Small intestine (tissue), 7 donors: Measurements from ENCODE around the gene NLE1. TPM values are rescaled to one million over a fixed set of nuclear protein-coding genes. Genes with fewer than 3 reads are reported as not detected.
"Not testable (repeated sequence)": the region's sequence is repeated elsewhere in the genome, so short reads cannot be mapped to it uniquely, and the experiment has no call there.

ENCODE experiments used
- DNase-seq, 2 donors: peaks; one replicate each; pipeline versions ENCODE4 v3.0.0 to v3.0.0-alpha.2; 2013
- FAIRE-seq: peaks from 2 replicates; lab custom pipeline; 2012; peaks lifted over from hg19 to GRCh38; lab: Jason Lieb, UNC
- H3K27ac ChIP-seq, 3 donors: one replicate each; pipeline ENCODE4 v1.5.1; 2013; ENCODE audit warnings: low read length in 2 of 3, mild to moderate bottlenecking in 2 of 3, control low read depth in 1 of 3, inconsistent platforms in 1 of 3, low read depth in 1 of 3, moderate library complexity in 1 of 3
- H3K27me3 ChIP-seq, 3 donors: one replicate each; pipeline ENCODE4 v1.6.1; 2013; ENCODE audit warnings: low read length in 3 of 3, inconsistent platforms in 1 of 3; ENCODE audit not compliant: control insufficient read depth in 3 of 3, insufficient read depth in 3 of 3
- H3K36me3 ChIP-seq, 3 donors: one replicate each; pipeline ENCODE4 v1.6.1; 2013; ENCODE audit warnings: low read length in 3 of 3, inconsistent platforms in 1 of 3, low read depth in 1 of 3, mild to moderate bottlenecking in 1 of 3, moderate library complexity in 1 of 3; ENCODE audit not compliant: control insufficient read depth in 3 of 3, insufficient read depth in 2 of 3
- H3K4me1 ChIP-seq, 3 donors: one replicate each; pipeline ENCODE4 v1.6.1; 2013; ENCODE audit warnings: low read length in 2 of 3, inconsistent platforms in 1 of 3, low read depth in 1 of 3, mild to moderate bottlenecking in 1 of 3, moderate library complexity in 1 of 3; ENCODE audit not compliant: control insufficient read depth in 3 of 3, insufficient read depth in 2 of 3
- H3K4me3 ChIP-seq, 3 donors: one replicate each; pipeline ENCODE4 v1.5.1; 2013; ENCODE audit warnings: low read length in 3 of 3, control low read depth in 1 of 3, inconsistent platforms in 1 of 3, low read depth in 1 of 3, mild to moderate bottlenecking in 1 of 3, moderate library complexity in 1 of 3
- H3K9me3 ChIP-seq, 2 donors: one replicate each; pipeline ENCODE4 v1.6.1; 2013; ENCODE audit warnings: low read depth in 1 of 2, low read length in 1 of 2; ENCODE audit not compliant: control insufficient read depth in 2 of 2, insufficient read depth in 1 of 2
- WGBS, 3 donors: extraction: QIAGEN DNeasy Blood & Tissue Kit; methylation state at CpG; one replicate each; pipeline ENCODE4 v1.1.7; 2013; 5-methylcytosine and 5-hydroxymethylcytosine counted together
- polyA plus RNA-seq, 4 donors: library from polyadenylated mRNA; stranded (reverse) in 3 of 4; unstranded in 1 of 4; fragments of 200-250 nt in 3 of 4; fragments of 120-200 nt in 1 of 4; gene quantifications; one replicate each; pipeline versions ENCODE4 v1.2.1 to v1.2.3, GENCODE V29; 2013
- donor health status: healthy with polysubstance abuse.
- donor health status: control.
- donor health status: control.
- donor health status: Bipolar disorder and iron deficiency.
- donor health status: healthy.

NLE1 gene
- polyA plus RNA-seq, 4 donors: 1.8 to 13.9 (median 7.5) TPM

DNA sequence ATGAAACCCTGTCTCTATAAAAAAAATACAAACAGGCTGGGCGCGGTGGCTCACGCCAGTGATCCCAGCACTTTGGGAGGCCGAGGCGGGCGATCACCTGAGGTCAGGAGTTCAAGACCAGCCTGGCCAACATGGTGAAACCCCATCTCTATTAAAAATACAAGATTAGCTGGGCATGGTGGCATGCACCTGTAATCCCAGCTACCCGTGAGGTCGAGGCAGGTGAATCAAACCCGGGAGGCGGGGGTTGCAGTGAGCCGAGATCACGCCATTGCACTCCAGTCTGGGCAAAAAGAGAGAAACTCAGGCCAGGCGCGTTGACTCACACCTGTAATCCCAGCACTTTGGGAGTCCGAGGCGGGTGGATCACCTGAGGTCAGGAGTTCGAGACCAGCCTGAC, 31.3 kb downstream of the NLE1 start:
- not testable (repeated sequence) for H3K4me3 ChIP-seq, DNase-seq, H3K9me3 ChIP-seq, FAIRE-seq, H3K27me3 ChIP-seq, H3K4me1 ChIP-seq, H3K27ac ChIP-seq
- WGBS, 3 donors: 96 to 98% (median 97%) methylated on average over 17 of the region's 17 CpGs
- H3K36me3 ChIP-seq: peaks cover 0 to 12% (median 0%) of the 10 kb centered on the region in 3 donors

- no peaks in the 10 kb centered on the region for H3K27me3 ChIP-seq
- WGBS, 3 donors: 94 to 96% (median 94%) methylated on average over 5 of the region's 5 CpGs
- H3K9me3 ChIP-seq: no peaks in the 10 kb centered on the region
- DNase-seq: no peak
- no peaks in the 10 kb centered on the region for H3K4me1 ChIP-seq
- no peak for FAIRE-seq
- H3K27ac ChIP-seq: no peak overlapping the region
- no peak overlapping the region for H3K4me3 ChIP-seq
- H3K36me3 ChIP-seq: peaks cover 4 to 37% (median 10%) of the 10 kb centered on the region in 3 donors
Measured at GRCh38 chr17:35104844-35105450, 37.2 kb downstream of the NLE1 start.

DNA sequence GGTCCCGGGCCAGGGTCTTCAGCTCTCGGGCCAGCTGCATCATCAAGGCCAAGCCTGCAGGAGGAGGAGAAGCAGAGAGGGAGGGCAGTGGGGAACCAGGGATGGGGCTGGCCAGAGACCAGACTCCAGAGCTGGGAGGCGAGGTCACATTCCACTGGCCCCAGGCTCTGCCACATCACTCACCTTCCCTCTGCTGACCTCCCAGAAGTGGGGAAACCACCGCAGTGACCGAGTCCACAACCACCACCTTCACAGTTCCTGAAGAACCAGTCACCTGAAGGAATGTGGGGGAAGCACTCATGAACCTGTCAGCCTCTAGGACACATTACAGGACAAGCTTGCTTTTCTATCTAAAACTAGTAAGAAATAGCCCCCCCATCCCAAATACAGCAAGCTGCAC, 38.8 kb downstream of the NLE1 start:
- 95 to 98% (median 97%) methylated on average over 5 of the region's 5 CpGs for WGBS, 3 donors
- peaks cover 4 to 41% (median 14%) of the 10 kb centered on the region in 3 donors for H3K36me3 ChIP-seq
- no peak for FAIRE-seq

DNA sequence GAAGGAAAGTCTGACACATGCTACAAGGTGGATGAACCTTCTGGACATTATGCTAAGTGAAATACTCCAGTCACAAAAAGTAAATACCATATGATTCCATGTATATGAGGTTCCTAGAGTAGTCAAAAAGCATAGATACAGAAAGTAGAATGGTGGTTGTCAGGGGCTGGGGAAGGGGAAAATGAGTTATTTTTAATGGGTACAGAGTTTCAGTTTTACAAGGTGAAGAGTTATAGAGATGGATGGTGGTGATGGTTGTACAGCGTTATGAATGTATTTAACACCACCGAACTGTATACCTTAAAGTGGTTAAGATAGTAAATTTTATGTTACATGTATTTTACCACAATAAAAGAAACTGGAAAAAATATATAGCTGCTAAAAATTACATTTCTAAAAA, 40.4 kb downstream of the NLE1 start:
- H3K9me3 ChIP-seq: no peaks in the 10 kb centered on the region
- FAIRE-seq (no peak), DNase-seq (no peak)
- no peak overlapping the region for H3K27ac ChIP-seq
- H3K4me3 ChIP-seq: no peak overlapping the region
- WGBS, 3 donors: 72 to 89% (median 78%) methylated on average over 2 of the region's 2 CpGs
- peaks cover 4 to 39% (median 14%) of the 10 kb centered on the region in 3 donors for H3K36me3 ChIP-seq
- H3K27me3 ChIP-seq: no peaks in the 10 kb centered on the region
- H3K4me1 ChIP-seq: no peaks in the 10 kb centered on the region

More for the DNA sequence above, 38.8 kb downstream of the NLE1 start:
- H3K9me3 ChIP-seq: no peaks in the 10 kb centered on the region
- no peak overlapping the region for H3K27ac ChIP-seq
- DNase-seq: no peak
- H3K4me3 ChIP-seq: no peak overlapping the region
- no peaks in the 10 kb centered on the region for H3K27me3 ChIP-seq
- no peaks in the 10 kb centered on the region for H3K4me1 ChIP-seq

GRCh38 chr17:35101036-35101435, 41.1 kb downstream of the NLE1 start:
- Histone ChIP-seq H3K27ac (no peak overlapping the region), H3K4me3 (no peak overlapping the region), H3K27me3 (no peaks in the 10 kb centered on the region), H3K4me1 (no peaks in the 10 kb centered on the region), H3K36me3 (peaks cover 4 to 33% (median 14%) of the 10 kb centered on the region in 3 donors), H3K9me3 (no peaks in the 10 kb centered on the region)
- DNase-seq: no peak
- 96% methylated on average over 14 of the region's 14 CpGs for WGBS, 3 donors
- no peak for FAIRE-seq

- no peaks in the 10 kb centered on the region for H3K9me3 ChIP-seq
- no peaks in the 10 kb centered on the region for H3K27me3 ChIP-seq
- no peak overlapping the region for H3K4me3 ChIP-seq
- H3K27ac ChIP-seq: no peak overlapping the region
- peaks cover 0 to 31% (median 14%) of the 10 kb centered on the region in 3 donors for H3K36me3 ChIP-seq
- no peaks in the 10 kb centered on the region for H3K4me1 ChIP-seq
- no peak for FAIRE-seq
- DNase-seq: no peak
- WGBS, 3 donors: 90 to 98% (median 92%) methylated on average over 3 of the region's 3 CpGs
Measured at GRCh38 chr17:35099908-35100307, 42.2 kb downstream of the NLE1 start.

- 90 to 100% (median 91%) methylated on average over 2 of the region's 2 CpGs for WGBS, 3 donors
- no peak overlapping the region for H3K27ac ChIP-seq
Measured at GRCh38 chr17:35097776-35098175, 44.3 kb downstream of the NLE1 start.

GRCh38 chr17:35095741-35096140, 46.4 kb downstream of the NLE1 start:
- WGBS, 3 donors: 94 to 100% (median 98%) methylated on average over 1 of the region's 1 CpG
- H3K27ac ChIP-seq: no peak overlapping the region
- no peaks in the 10 kb centered on the region for H3K27me3 ChIP-seq
- peaks cover 0 to 13% (median 9%) of the 10 kb centered on the region in 3 donors for H3K36me3 ChIP-seq
- no peak for FAIRE-seq
- H3K9me3 ChIP-seq: no peaks in the 10 kb centered on the region
- H3K4me1 ChIP-seq: no peaks in the 10 kb centered on the region
- H3K4me3 ChIP-seq: no peak overlapping the region
- DNase-seq: no peak

More at GRCh38 chr17:35097776-35098175, 44.3 kb downstream of the NLE1 start:
- H3K9me3 ChIP-seq: no peaks in the 10 kb centered on the region
- DNase-seq (no peak), FAIRE-seq (no peak)
- no peaks in the 10 kb centered on the region for H3K27me3 ChIP-seq
- no peak overlapping the region for H3K4me3 ChIP-seq
- peaks cover 0 to 25% (median 14%) of the 10 kb centered on the region in 3 donors for H3K36me3 ChIP-seq
- no peaks in the 10 kb centered on the region for H3K4me1 ChIP-seq

DNA sequence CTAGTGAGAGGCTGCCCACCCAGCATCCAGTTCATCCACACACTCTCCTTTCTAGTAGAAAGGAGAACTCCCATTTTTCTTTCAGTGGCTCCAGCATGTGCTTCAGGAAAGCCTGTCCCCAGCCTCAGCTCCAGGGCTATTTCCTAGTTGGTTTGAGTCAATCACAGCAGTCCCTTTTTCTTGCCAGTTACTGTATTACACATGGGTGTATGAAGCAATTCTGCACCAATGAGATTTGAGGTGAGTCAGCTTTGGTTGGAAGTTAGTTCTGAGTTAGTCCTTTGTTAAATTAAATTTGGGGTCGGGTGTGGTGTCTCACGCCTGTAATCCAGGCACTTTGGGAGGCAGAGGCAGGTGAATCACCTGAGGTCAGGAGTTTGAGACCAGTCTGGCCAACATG, 47.2 kb downstream of the NLE1 start:
- WGBS, 3 donors: 62 to 69% (median 64%) methylated on average over 2 of the region's 2 CpGs
- FAIRE-seq: no peak

More for the DNA sequence above, 47.2 kb downstream of the NLE1 start:
- Histone ChIP-seq H3K27ac (no peak overlapping the region), H3K9me3 (no peaks in the 10 kb centered on the region), H3K4me3 (no peak overlapping the region), H3K27me3 (no peaks in the 10 kb centered on the region), H3K36me3 (peaks cover 0 to 6% (median 3%) of the 10 kb centered on the region in 3 donors), H3K4me1 (peaks cover 0 to under 1% (median 0%) of the 10 kb centered on the region in 3 donors)
- no peak for DNase-seq
